Measurements from ENCODE around the gene UTS2B.

The UTS2B gene

DNA sequence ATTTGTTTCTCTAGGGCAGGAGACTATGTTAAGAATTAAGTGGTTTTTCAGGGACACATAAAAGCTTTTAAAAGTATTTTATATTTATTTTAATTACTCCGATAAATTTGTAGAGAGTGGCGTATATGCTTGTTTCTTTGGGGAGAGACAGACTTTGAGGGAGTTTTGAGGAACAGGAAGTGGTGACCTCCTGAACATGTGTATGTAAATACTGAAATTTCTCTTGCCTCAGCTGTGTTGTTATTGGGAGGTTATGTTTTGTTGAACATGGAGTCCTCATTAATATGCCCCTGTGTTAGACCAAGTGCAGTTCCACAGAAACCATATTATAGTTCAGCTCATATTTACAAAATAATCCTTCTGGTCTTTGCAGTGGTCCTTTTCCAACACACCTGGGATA lies 41.8 kb upstream of the UTS2B start:
- H3K4me3 ChIP-seq (replicated peaks; ENCODE audit: low read depth, low read length): no peak overlapping the region
- TF ChIP-seq, protein P1, sequence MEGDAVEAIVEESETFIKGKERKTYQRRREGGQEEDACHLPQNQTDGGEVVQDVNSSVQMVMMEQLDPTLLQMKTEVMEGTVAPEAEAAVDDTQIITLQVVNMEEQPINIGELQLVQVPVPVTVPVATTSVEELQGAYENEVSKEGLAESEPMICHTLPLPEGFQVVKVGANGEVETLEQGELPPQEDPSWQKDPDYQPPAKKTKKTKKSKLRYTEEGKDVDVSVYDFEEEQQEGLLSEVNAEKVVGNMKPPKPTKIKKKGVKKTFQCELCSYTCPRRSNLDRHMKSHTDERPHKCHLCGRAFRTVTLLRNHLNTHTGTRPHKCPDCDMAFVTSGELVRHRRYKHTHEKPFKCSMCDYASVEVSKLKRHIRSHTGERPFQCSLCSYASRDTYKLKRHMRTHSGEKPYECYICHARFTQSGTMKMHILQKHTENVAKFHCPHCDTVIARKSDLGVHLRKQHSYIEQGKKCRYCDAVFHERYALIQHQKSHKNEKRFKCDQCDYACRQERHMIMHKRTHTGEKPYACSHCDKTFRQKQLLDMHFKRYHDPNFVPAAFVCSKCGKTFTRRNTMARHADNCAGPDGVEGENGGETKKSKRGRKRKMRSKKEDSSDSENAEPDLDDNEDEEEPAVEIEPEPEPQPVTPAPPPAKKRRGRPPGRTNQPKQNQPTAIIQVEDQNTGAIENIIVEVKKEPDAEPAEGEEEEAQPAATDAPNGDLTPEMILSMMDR (IDR thresholded peaks at IDR 0.05; ENCODE audit: low read depth, low read length, missing control alignments): no peak
- no peak for DNase-seq (ENCODE audit: extremely low read depth, low read depth)

DNA sequence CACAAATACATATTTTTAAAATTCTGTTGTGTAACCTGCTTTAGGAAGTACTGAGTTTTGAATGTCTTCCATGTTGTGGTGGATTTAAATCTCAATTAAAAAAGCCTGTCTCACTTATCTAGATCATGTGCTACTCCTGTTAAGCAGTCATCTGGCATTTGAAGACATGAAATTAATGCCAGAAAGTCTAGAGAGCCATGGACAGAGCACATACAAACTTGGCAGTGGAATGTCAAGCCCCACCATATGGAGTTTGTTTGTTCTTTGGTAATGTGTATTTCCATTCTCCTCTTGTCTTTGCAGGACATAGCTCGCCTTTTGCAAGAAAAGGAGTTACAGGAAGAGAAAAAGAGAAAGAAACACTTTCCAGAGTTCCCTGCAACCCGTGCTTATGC lies 39.3 kb upstream of the UTS2B start:
- no peak overlapping the region for H3K4me3 ChIP-seq (replicated peaks; ENCODE audit: low read depth, low read length)
- TF ChIP-seq, protein P1 (IDR thresholded peaks at IDR 0.05; ENCODE audit: low read depth, low read length, missing control alignments): no peak
- no peak for DNase-seq (ENCODE audit: extremely low read depth, low read depth)

DNA sequence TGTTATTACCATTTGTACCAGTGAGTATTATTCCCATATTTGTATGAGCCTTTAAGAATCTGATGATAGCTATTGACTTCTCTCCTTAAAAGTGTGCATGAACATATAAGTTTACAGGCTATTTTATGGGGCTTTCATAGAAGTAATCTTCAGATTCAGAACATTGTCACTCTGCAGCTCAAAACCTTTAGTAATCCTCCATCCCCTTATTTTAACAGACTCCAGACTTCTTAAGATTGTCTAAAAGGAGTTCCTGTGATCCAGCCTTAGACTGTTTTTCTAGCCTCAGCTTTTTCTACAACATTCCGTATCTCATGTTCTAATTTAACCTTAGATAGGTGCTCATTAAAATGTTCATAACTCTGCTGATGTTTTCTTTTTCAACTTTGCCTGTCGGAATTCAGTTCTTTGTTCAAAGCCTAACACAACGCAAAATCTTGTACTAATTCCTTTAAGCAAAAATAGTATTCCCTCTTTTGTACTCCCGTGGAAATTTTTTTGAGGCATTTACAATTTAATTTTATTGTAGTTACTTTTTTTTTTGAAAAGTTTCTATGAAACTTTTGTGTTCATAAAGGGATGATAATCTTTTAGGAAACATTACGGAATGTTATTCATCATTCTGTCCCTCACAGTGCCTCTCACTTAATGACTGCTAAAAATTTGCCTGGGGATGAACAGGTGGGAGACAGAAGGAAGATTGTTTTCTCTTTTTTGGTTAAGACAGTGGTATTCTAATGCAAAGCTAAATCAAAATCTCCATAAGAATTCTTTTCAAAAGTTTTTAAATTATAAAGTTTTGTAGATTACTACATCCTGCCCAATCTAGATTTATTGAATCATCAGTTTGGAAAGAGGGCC lies 38.7 kb upstream of the UTS2B start:
- DNase-seq (ENCODE audit: extremely low read depth, low read depth): no peak
- H3K4me3 ChIP-seq (replicated peaks; ENCODE audit: low read depth, low read length): no peak overlapping the region

DNA sequence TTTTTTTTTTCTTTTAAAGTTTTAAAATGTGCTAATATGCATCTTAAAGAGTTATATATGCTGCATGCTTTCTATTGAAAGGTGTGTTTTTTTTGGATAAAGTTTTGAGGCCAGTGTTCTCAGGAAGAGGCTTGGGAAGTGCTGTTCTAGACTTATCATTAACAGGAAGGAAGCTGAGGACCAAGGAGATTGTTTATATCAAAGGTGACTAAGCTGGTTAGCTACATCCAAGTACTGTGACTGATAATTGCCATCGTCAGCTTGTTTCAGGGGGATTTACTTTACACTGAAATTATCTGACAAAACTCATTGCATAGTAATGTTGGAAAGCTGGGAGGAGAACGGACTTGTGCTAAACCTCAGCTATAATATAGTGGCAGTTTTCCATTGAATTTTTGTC lies 36.3 kb upstream of the UTS2B start:
- no peak overlapping the region for H3K4me3 ChIP-seq (replicated peaks; ENCODE audit: low read depth, low read length)
- TF ChIP-seq, protein P1 (IDR thresholded peaks at IDR 0.05; ENCODE audit: low read depth, low read length, missing control alignments): no peak
- no peak for DNase-seq (ENCODE audit: extremely low read depth, low read depth)

More for the DNA sequence above, 38.7 kb upstream of the UTS2B start:
- TF ChIP-seq, protein P1 (IDR thresholded peaks at IDR 0.05; ENCODE audit: low read depth, low read length, missing control alignments): no peak

DNA sequence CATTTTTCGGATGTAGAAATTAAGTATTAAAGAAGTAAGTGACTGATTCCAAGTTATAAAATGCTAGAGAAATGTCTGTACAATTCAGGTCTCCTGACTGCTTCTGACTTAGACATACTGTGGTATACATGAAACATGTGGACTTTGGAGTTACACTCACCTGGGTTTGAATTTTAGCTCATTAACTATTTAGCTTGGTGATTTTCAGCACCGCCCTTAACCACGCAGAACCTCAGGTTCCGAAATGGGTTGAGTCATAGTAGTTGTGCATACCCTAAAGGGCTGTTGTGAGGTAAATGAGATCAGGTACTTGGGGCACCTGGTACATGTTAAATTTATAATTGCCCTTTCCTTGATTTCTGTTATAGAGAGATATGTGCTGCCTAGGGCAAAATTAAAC lies 32.9 kb upstream of the UTS2B start:
- TF ChIP-seq, protein P1 (IDR thresholded peaks at IDR 0.05; ENCODE audit: low read depth, low read length, missing control alignments): no peak
- no peak overlapping the region for H3K4me3 ChIP-seq (replicated peaks; ENCODE audit: low read depth, low read length)
- no peak for DNase-seq (ENCODE audit: extremely low read depth, low read depth)

DNA sequence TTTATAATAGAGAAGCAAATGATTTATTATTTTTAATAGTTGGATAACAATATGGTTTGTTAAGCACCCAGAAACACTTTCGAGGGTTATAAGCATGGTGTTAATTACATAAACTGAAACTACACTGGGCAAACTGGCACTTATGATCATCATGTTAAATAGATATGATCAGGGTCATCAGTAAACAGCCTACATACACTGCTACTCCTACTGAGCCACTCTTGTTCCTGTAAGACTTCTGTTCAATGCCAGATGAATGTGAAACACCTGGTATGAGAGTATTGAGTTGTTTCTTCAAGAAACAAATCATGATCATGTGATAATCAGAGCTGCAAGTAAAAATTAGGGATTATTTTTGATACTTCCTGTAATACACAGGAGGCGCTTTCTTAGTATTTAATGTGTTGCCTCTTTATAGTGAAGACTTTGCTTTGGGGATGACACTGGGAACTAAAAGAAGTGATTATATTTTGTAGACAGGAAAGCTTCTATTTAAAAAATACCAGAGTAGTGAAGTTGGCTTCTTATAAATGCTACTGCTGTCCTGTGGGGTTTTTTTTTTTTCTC lies 32.3 kb upstream of the UTS2B start:
- DNase-seq (ENCODE audit: extremely low read depth, low read depth): no peak
- TF ChIP-seq, protein P1 (IDR thresholded peaks at IDR 0.05; ENCODE audit: low read depth, low read length, missing control alignments): no peak
- no peak overlapping the region for H3K4me3 ChIP-seq (replicated peaks; ENCODE audit: low read depth, low read length)
